HG03039 (cell line): Measurements from ENCODE around the gene MCM9.
"Not testable (repeated sequence)": the region's sequence is repeated elsewhere in the genome, so short reads cannot be mapped to it uniquely, and the experiment has no call there.

Source experiments
- ATAC-seq: cut with Tn5 transposase; IDR thresholded peaks from one replicate; pipeline ENCODE4 v1.9.1; 2021; ENCODE audit warnings: mild to moderate bottlenecking, moderate library complexity; ENCODE audit not compliant: unreplicated experiment

Gene MCM9

DNA sequence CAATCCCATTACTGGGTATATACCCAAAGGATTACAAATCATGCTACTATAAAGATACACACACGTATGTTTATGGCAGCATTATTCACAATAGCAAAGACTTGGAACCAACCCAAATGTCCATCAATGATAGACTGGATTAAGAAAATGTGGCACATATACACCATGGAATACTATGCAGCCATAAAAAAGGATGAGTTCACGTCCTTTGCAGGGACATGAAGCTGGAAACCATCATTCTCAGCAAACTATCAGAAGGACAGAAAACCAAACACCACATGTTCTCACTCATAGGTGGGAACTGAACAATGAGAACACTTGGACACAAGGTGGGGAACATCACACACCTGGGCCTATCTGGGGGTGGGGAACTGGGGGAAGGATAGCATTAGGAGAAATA, 66.1 kb downstream of the MCM9 start:
- not testable (repeated sequence) for ATAC-seq

DNA sequence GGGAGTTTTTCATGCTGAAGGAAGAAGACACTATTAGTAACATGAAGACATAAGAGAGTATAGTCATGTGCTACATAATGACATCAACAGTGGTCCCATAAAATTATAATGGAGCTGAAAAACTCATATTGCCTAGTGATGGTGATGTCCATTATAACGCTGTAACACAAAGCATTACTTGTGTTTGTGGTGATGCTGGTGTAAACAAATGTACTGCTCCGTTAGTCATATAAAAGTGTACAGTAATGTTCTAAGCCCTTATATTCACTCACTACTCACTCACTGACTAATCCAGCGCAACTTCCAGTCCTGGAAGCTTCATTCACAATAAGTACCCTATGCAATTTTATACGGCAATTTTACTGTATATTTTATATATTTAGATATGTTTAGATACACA, 67.8 kb downstream of the MCM9 start:
- ATAC-seq = no peak

DNA sequence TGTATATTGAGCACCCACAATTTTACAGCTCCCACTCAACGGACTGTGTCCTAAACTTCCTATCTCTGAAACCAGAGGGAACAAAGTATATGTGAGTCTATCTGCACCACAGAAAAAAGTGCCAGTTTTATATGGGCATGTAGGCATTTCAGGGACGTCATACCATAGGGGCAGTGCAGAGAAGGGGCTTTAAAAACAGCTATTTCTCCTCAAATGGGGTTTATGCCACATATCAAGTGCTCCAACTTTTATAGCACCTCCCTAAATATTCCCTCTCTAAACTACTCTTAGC, 69.9 kb downstream of the MCM9 start:
- no peak for ATAC-seq

DNA sequence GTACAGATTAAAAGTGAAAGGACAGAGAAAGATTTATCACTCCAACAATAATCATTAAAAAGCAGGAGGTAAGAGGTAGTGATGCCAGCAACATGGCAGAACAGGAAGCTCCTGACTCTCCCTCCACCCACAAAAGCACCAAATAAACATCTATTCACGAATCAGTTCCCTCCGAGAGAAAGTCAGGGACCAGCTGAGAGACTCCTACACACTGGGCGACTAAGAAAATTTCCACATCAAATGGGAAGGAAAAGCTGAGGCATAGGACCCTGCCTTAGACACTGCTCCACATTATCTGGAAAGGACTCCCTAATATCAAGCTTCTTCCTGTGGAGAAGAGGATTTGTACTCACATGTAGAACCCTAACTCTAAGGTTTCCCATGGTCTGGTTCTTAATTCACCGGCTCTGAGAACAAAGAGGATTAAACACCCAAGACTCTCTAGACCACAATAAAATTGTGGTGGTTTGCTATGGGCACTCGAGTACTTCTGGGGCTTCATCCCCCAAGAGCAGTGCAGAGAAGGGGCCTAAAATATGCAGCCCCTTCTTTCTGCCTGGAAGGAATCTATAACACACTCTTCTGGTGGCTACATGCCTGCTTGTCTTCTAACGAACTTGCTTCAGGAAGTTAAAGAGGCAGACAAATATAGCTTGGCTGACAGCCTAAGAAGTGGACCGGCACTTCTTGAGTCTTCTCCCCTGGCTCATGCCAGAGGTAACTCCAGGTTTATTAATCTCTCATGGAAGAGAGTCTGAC, 70.4 kb downstream of the MCM9 start:
- ATAC-seq = no peak

DNA sequence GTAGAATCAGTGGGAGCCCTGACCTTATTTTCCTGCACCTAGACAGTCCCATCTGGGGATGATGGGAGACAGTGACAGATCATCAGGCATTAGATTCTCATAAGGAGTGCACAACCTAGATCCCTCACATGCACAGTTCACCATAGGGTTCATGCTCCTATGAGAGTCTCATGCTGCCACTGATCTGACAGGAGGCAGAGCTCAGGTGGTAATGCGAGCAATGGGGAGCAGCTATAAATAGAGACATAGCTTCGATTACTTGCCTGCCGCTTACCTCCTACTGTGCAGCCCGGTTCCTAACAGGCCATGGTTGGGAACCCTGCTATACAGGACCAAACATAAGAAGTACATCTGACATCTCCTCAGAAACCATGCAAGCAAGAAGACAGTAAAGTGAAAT, 72.5 kb downstream of the MCM9 start:
- ATAC-seq = no peak

DNA sequence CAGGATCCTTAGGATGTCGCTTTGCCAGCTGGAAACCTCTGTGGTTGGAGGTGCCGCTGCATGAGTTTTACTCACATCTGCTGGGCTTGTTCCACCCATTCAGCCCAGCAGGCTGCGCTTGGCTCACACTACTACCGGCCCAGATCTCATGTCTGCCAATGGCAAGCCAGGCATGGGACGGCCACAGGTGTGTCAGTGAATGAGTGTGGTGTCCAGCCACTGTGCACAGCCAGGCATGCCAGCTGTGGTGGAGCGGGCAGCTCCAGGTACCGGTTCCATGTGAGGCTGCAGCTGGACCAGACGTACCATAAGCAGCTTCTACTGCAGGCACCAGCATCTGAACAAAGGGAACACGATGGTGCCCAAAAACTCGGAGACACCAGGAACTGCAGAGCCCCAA, 74.1 kb downstream of the MCM9 start:
- ATAC-seq = no peak

DNA sequence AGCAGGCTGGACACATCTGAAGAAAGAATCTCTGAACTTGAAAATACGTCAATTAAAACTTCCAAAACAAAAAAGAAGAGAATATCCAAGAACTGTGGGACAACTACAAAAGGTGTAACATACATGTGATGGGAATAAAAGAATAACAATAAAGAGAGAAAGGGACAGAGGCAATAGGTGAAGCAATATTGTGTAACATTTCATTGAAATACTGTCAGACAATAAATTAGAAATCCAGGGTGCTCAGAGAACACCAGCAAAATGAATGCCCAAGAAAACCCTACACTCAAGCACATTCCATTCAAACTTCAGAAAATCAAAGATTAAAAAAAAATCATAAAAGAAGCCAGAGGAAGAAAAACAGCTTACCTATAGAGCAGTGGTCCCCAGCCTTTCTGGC, 74.6 kb downstream of the MCM9 start:
- ATAC-seq = no peak

DNA sequence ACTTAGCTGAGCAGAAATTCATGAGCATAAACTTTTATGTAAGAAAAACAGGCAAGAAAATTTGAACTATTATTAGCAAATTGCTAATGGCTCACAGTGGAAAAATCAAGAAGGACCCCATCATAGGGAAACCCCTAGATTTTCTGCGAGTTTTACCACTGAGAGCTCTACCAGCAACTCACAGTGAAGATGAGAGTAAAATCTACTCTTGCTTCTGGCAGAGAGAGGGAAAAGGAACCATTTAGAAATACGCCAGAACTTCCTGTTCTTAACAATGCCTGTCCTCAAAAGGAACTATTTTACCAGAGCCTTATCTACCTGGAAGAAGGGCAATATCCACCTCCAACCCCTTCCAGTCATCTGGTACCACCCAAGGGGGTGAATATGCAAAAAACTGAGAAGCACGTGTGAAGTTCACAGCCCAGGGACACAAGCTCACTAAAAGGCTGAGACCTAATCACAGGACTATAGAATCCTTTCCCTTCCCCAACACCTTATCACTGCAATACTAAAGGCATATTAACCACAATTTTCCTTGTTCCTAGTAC, 75.4 kb downstream of the MCM9 start:
- no peak for ATAC-seq

DNA sequence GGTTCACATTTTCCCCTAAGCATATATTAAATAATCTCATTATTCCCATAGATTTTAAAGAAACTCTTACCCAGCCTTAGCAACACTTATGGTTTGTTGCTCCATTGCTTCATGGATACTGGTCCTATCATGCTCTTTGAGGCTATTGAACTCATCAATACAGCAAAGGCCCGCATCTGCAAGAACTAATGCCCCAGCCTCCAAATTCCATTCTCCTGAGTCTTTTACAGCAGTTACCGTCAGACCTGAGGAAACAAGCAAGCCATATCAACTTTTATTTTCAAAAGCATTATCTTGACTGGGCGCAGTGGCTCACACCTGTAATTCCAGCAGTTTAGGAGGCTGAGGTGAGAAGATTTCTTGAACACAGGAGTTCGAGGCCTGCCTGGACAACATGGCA, 78.7 kb downstream of the MCM9 start:
- ATAC-seq = no peak

DNA sequence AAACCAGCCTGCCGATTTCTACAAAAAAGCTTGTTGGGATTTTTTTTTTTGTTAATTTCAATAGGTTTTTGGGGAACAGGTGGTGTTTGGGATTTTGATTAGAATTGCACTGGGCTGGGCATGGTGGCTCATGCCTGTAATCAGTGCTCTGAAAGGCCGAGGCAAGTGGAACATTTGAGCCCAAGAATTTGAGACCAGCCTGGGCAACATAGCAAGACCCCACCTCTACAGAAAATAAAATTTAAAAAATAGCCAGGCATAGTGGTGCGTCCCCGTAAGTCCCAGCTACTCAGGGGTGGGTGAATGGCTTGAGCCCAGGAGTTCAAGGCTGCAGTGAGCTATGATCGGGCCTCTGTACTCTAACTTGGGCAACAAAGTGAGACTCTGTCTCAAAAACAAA, 81.6 kb downstream of the MCM9 start:
- ATAC-seq = no peak

DNA sequence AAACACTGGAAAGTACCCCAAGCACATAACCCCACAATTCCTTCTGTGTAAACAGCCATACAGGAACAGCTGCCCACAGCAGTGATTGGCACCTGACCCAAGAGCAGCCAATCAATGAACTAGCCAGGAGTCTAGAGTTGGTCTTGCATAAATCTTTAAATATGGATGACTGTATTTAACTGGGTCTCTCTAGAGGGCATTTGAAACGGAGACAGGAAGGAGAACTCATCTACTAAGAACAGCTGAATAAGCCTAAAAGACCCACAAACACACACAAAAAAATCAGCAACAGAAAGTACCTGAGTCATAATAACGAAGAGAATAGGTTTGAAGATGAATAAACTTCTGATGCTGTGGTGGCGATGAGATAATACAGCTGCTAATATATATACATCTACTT, 90.0 kb downstream of the MCM9 start:
- ATAC-seq = no peak

DNA sequence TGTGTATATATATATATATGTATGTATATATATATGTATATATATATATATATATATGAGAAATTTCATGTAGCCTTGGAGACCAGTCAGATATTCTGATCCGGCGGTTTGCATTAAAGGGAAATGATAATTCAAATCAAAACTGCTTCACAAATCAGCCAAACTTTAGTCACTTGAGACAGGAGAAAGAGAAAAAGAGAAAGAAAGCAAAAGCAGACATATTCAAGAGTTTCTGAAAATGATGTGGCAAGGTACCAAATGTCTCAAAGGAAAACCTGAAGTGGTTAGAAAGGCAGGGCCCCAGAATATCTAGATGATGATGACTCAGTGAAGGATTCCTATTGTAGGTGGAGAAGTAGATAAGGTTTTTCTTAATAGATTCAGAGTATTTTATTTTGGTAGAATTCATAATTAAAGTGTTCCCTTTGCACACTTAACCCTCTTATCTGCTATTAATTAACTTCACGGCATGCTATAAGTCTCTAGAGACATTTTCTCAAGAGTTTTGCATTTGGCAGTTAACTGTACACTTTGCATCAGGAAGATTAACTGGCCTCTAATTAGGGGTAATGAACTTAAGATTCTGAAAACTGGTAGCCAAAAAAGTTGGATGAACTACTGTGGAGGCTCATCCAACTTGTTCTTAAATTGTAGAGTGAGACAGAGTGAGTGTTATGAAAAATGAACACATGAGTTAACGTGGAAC, 91.1 kb downstream of the MCM9 start:
- no peak for ATAC-seq

DNA sequence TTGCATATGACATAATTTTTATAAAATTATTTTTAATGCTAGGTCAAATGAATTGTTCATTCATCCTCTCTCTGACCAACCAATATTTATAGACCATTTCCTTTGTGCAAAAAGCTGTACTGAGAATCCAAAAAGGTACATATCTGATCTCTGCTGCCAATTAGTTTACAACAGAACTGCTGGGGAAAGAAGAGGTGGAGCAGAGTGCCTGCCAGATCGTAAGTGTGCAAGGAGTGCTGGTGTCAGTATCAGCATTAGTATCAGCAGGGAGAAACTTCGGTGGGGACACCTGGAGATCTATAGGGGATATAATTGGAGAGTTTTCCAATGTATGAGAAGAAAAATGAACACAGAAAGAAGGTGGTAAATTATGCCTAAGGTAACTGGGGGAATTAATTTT, 104.3 kb downstream of the MCM9 start:
- no peak for ATAC-seq

DNA sequence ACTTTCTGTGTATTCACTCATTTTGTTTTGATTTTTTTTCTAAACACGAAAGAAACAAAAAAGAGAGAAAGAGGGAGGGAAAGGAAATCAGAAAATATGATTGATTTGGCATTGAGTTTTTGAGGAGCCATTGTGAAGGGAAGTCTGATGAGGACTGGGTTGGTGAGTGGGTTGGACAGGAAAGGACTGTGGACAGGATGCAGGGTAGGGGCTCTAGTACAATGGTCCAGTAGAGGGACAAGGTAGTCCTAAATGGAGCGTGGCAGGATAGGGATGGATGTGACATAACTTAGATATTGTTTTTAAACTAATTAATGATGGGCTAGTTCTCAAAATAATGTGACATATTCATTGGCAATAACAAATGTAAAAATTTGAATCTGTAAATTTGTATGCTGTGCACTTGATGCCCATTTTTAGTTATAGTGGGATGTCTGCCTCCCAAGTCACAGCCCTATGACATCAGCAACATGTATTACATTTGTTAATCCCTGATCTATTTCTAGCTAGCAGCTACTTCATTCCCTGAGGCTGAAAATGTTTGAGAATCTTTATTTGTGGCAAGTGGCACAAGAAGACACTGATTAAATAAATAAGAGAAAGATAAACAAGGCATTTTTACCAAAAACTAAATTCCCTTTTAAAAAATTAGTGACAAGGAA, 105.0 kb downstream of the MCM9 start:
- ATAC-seq = no peak

DNA sequence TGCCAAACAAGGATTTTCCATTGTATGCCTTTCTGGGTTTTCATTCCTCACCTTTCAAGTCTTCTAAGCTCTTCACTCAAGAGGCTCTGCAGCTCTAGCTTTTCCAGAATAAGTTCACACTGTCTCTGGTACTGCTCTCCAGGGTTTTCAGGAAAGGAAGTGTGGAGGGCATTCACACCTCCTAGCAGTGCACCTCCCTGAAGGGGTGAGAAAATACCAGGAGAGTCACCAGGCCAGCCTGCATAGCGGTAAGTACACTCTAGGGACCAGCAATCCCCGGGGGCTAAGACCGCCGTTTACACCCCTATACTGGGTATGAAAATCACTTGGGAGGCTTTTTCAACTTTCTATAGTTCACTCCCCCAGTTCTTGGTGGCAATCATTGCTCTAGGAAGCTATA, 108.9 kb downstream of the MCM9 start:
- ATAC-seq = no peak

DNA sequence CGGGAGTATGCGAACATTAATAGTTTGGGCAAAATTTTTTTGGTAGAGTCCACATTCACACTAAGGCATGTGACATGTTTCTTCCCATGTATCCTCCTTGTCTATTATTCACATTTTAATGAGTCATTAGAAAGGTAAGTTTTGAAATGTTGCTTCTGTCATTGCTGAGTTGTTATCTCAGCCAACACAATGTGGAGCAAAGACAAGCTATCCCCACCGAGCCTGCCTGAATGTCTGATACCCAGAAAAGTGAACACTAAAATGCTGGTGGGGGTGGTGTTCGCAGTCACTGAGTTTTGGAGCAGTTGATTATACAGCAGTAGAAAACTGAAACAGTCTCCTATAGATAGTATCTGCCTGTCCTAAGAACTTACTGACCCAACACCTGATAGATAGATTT, 109.3 kb downstream of the MCM9 start:
- ATAC-seq = no peak

DNA sequence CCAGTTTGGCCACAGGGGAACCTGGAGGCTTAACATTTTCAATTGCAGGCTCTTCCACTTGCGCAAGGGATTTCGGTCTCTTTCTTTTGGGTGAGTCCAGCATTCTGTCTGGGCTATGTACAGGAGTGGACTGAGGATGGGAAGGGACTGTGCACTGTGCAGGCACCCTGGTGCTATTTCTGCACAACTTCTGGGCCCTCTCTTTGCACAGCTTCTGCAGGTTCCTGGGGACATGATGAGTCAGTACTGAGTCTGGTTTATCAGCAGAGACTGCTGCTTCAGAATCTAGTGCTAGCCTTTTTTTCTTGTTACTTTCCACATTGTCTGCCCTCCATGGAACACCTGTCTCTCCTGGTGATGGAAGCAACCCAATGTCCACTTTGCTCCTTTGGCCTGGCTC, 119.5 kb downstream of the MCM9 start:
- no peak for ATAC-seq

DNA sequence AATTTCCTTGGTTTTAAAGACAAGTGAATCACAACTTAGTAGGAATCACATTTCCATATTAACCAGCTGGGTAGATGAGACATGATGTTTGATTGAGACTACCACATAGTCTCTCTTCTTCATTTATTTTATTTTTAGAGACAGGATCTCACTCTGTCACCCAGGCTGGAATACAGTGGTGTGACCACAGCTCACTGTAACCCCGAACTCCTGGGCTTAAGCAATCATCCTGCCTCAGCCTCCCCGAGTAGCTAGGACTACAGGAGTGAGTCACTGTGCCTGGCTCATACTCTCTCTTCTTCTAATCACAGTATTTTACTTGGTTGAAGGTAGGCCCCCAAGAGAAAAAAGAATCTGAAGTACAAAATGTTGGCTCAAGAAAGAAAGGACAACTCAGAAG, 121.2 kb downstream of the MCM9 start:
- ATAC-seq = no peak

DNA sequence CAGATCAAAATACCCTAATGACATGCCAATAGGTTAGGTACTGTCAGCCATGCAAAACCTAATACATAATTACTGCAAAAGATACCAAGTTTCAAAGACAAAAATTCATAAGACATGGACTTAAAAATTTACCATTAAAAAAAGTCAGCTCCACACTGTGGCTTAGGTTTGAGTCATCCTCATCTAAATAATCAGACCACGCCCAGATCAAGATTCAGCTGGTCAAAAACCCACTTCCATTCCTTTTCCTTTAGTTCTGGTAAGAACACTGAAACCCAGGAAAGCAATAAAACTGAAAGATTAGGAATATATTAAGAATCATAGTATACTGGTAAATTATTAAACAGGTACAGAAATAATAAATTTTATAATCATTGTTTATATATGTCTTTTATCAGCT, 122.0 kb downstream of the MCM9 start:
- no peak for ATAC-seq

DNA sequence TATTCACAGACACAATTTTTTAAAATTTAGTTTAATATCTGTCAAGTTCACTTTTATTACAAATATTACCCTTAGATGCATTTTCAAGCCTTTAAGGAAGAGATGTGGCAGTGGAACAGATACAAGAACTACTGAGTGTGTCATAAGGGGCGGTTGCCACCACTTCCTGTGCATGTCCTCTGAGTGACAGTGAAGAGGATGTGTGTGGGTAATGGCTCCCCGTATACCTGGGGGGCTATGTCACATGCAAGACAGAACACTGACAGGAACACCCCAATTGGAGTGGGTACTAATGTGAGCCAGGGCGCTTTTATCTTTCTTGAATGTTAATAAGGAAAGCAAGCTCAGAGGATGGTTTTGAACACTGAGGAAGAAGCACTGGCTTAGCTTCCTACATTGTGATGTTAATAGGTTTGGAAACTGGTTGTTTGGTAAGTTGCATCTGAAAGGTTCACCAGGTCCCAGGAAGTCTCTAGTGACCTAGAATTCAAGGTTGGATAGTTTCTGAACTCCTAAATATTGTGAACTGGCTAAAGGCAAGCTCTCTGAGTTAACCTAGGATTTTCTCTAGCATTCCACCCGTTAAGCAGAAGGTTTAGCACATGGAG, 124.4 kb downstream of the MCM9 start:
- peak; percentile 78 for ATAC-seq

DNA sequence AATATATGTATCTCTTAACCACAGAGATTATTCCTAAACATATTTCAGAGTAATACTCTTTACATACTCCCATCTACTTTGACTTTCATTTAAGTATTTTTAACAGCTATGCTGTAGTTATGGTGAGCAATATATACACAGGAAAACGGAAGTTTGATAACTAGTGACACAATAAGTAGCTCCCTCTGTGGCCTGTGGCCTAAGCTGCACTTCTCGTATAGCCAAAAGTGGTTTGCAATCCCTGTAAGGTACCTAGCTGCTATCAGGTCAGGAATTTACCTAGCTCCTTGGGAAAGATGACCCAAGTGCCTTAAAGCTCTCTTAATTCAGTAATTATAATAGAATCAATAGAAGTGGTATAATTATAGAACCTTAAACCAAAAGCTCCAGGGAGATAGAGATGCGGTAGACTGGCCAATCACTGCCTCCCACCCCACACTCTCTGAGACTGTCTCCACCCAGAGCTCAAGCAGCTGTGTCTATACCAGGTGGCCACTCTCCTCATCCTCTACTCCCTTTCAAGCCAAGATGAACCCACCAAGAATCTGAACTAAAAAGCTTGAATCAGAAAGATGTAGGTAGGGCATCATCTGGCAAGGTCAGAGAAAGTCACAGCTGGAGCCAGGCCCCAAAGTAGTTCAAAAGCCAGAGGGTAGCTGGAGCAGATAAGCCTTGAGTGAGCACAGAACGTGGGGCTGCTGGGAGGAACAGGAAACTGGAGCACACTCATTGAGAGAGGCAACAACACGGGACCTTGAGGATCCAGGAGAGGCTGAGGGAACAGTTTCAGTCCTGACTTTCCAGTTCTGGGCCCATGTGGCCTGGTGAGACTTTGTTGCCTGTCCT, 125.9 kb downstream of the MCM9 start:
- ATAC-seq = peak; percentile 57
